Measurements from ENCODE around the gene CBARP. TPM values are rescaled to one million over a fixed set of nuclear protein-coding genes. Genes with fewer than 3 reads are reported as not detected.

Gene CBARP
- polyA plus RNA-seq, 1 of the 3 experiments (the other 2 are of a cell fraction): 5.1 TPM

GRCh38 chr19:1224047-1224825 is 13.6 kb downstream of the CBARP start:
- Histone ChIP-seq H3K4me1 (ENCODE audit: control insufficient read depth in 1 of 2, insufficient read depth in 2 of 2, low read depth in 1 of 2, low read length in 1 of 2) (peaks cover 0 to 5% of the 10 kb centered on the region in 2 experiments; a peak in 1 of 4 replicates), H3K79me2 (ENCODE audit: insufficient read depth) (peaks cover 16% of the 10 kb centered on the region), H3F3A (replicated peaks; ENCODE audit: insufficient read depth) (peaks cover 3% of the 10 kb centered on the region), H4K20me1 (ENCODE audit: insufficient read depth) (peaks cover 15% of the 10 kb centered on the region; the same call in 1 of the 2 replicates), H3K9me3 (no peaks in the 10 kb centered on the region), H2AFZ (ENCODE audit: low read depth) (no peak overlapping the region), H3K9me2 (no peaks in the 10 kb centered on the region), H3K27ac (ENCODE audit: low read depth in 2 of 2, low read length in 1 of 2) (no peak overlapping the region; a peak in 1 of 4 replicates), H3K4me2 (no peak overlapping the region), H3K36me3 (replicated peaks in 1 of 2; ENCODE audit: control insufficient read depth in 1 of 2, insufficient read depth in 2 of 2, low read length in 1 of 2) (peaks cover 0 to 55% of the 10 kb centered on the region in 2 experiments), H3K4me3 (ENCODE audit: low read depth in 2 of 2, low read length in 1 of 2) (no peak overlapping the region), H3K27me3 (ENCODE audit: insufficient read depth) (no peaks in the 10 kb centered on the region), H3K9ac (no peak overlapping the region)
- POLR2A ChIA-PET: no interaction called here
- no peak for DNase-seq
- TF ChIP-seq USF1 (IDR thresholded peaks at IDR 0.05; ENCODE audit: borderline replicate concordance, low read depth): no peak
- no peak for TF ChIP-seq FOSL2 (IDR thresholded peaks at IDR 0.05; ENCODE audit: borderline replicate concordance, low read depth)
- no peak for TF ChIP-seq RCOR1 (IDR thresholded peaks at IDR 0.05; ENCODE audit: low read length)
- TF ChIP-seq SIN3A (IDR thresholded peaks at IDR 0.05; ENCODE audit: borderline replicate concordance, low read depth, low read length): no peak
- no peak for TF ChIP-seq EP300 (IDR thresholded peaks at IDR 0.05; ENCODE audit: borderline replicate concordance in 1 of 2, low read depth in 1 of 2, low read length in 1 of 2)
- no peak for TF ChIP-seq RFX5 (IDR thresholded peaks at IDR 0.05; ENCODE audit: low read length)
- no peak for TF ChIP-seq PBX3 (IDR thresholded peaks at IDR 0.05)
- no peak for TF ChIP-seq RAD21 (IDR thresholded peaks at IDR 0.05; ENCODE audit: low read length)
- TF ChIP-seq EZH2phosphoT487 (IDR thresholded peaks at IDR 0.05; ENCODE audit: borderline replicate concordance, low read depth): no peak
- no peak for TF ChIP-seq IRF3 (IDR thresholded peaks at IDR 0.05; ENCODE audit: low read depth, low read length)
- no peak for TF ChIP-seq MXI1 (IDR thresholded peaks at IDR 0.05; ENCODE audit: low read depth, low read length)
- TF ChIP-seq GATA2 (CRISPR knock-in tag; IDR thresholded peaks at IDR 0.05): no peak
- no peak for TF ChIP-seq USF2 (IDR thresholded peaks at IDR 0.05; ENCODE audit: borderline replicate concordance, low read depth, low read length)
- CTCF ChIA-PET: interaction anchor here (0.7 to 7.0 kb wide), 11 partner anchors 10 to 123 kb away, joined by 3 to 82 read pairs (median 12); partner anchors contain the start of genes ATP5F1D and CBARP
- no CpG with 5 or more reads among the region's 16 CpGs for WGBS (ENCODE audit: low lambda C conversion rate)

All from SK-N-SH (cell line).